ENCODE data around the gene GABRA1.

- TF ChIP-seq, protein P1, sequence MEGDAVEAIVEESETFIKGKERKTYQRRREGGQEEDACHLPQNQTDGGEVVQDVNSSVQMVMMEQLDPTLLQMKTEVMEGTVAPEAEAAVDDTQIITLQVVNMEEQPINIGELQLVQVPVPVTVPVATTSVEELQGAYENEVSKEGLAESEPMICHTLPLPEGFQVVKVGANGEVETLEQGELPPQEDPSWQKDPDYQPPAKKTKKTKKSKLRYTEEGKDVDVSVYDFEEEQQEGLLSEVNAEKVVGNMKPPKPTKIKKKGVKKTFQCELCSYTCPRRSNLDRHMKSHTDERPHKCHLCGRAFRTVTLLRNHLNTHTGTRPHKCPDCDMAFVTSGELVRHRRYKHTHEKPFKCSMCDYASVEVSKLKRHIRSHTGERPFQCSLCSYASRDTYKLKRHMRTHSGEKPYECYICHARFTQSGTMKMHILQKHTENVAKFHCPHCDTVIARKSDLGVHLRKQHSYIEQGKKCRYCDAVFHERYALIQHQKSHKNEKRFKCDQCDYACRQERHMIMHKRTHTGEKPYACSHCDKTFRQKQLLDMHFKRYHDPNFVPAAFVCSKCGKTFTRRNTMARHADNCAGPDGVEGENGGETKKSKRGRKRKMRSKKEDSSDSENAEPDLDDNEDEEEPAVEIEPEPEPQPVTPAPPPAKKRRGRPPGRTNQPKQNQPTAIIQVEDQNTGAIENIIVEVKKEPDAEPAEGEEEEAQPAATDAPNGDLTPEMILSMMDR (conservative IDR thresholded peaks at IDR 0.05 in 1 of 2, IDR thresholded peaks at IDR 0.05 in 1 of 2; ENCODE audit: extremely low read depth in 1 of 2, insufficient read depth in 1 of 2, low read depth in 1 of 2, low read length in 2 of 2) = no peak
- TF ChIP-seq EZH2 (IDR thresholded peaks at IDR 0.05; ENCODE audit: borderline replicate concordance, low read length) = no peak
Measured at GRCh38 chr5:161846746-161847145, 1.2 kb upstream of the GABRA1 start.
